Measurements from ENCODE around the gene TXNDC2. TPM values are rescaled to one million over a fixed set of nuclear protein-coding genes. Genes with fewer than 3 reads are reported as not detected.
A peak's percentile ranks its signal among the peaks of the same experiment; 100 is the strongest.

Gene TXNDC2
- total and polyA plus RNA-seq, 9 of the 15 experiments (the other 6 are each of a cell fraction or from before 2014, with no cell fraction given) = 1.2 to 4.9 (median 2.3) TPM

DNA sequence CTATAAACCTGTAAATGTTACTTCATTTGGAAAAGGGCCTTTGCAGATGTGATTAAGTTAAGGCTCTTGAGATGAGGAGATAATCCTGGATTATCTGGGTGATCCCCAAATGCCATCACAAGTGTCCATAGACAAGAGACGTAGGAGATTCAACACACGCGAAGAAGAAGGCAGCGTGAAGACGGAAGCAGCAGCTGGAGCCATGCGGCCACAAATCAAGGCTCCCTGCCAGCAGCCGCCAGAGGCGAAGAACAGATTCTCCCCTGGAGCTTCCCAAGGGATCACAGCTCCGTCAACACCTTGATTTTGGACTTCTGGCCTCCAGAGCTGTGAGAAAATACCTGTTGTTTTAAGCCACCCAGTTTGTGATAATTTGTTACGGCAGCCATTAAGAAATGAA lies 17.1 kb downstream of the TXNDC2 start (continued):
- no peak for TF ChIP-seq KDM5B (IDR thresholded peaks at IDR 0.05; ENCODE audit: insufficient replicate concordance, low read depth, low read length)
- no peak for TF ChIP-seq E2F3 (CRISPR knock-in tag; IDR thresholded peaks at IDR 0.05)
- no peak for TF ChIP-seq ZFPM2 (CRISPR knock-in tag; IDR thresholded peaks at IDR 0.05)
- no peak for TF ChIP-seq BRD4 (IDR thresholded peaks at IDR 0.05)
- no peak for TF ChIP-seq ZNF384 (IDR thresholded peaks at IDR 0.05; ENCODE audit: low read depth, low read length)
- TF ChIP-seq KDM1A (IDR thresholded peaks at IDR 0.05) = no peak

DNA sequence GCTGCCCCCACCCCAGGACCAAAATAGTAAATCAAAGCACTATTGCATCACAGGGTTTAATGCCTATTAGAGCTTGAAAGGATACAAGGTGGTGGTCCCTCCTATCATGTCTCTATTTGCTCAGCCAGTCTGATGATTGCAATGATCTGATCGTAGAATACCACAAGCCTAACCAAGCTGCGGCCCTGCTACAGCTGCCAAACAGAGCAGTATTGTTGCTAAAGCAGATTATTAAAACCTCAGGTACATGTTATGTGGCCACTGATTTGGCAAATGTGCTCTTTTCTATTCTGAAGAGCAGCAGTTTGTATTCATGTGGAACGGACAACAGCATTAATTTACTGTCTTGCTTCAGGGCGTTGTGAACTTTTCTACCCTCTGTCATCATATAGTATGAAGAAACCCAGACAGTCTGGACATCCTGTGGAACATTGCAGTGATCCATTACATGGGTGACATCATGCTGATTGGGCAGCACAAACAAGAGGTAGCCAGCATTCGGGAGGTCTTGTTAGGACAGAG lies 19.7 kb downstream of the TXNDC2 start:
- Histone ChIP-seq H3K4me1 (replicated peaks in 1 of 2; ENCODE audit: control insufficient read depth in 2 of 2, insufficient read depth in 2 of 2, low read length in 2 of 2) (peaks cover 11 to 47% of the 10 kb centered on the region in 2 experiments), H3K9ac (ENCODE audit: insufficient read depth in 1 of 2, low read depth in 2 of 2, low read length in 2 of 2) (peak overlapping the region in 1 of 2 experiments; percentile 24; a peak in 2 of 4 replicates), H3K27me3 (ENCODE audit: control insufficient read depth in 2 of 2, insufficient read depth in 2 of 2, low read length in 2 of 2) (no peaks in the 10 kb centered on the region), H3K9me3 (replicated peaks; ENCODE audit: control insufficient read depth, insufficient read depth, low read depth, low read length) (no peaks in the 10 kb centered on the region), H3K9me1 (ENCODE audit: control insufficient read depth, insufficient read depth, low read length) (no peaks in the 10 kb centered on the region), H3K4me3 (no peak overlapping the region), H3K27ac (ENCODE audit: extremely low read depth, low read depth, low read length) (peak overlapping the region; percentile 5; the same call in 2 of the 3 replicates), H3K36me3 (ENCODE audit: control insufficient read depth, insufficient read depth, low read length) (no peaks in the 10 kb centered on the region), H4K20me1 (replicated peaks; ENCODE audit: control insufficient read depth, insufficient read depth, low read length) (no peaks in the 10 kb centered on the region), H3K79me2 (ENCODE audit: control insufficient read depth, insufficient read depth, low read length) (no peaks in the 10 kb centered on the region), H3K4me2 (ENCODE audit: insufficient read depth, low read length) (peak overlapping the region; percentile 53; the same call in 1 of the 2 replicates), H2AFZ (ENCODE audit: low read depth, low read length) (peak overlapping the region; percentile 92)
- 20% methylated on average over 5 of the region's 5 CpGs for WGBS (ENCODE audit: insufficient coverage, low coverage, missing lambda C conversion rate)
- DNase-seq (ENCODE audit: extremely low read depth in 1 of 4, low spot score in 3 of 4) (peak in 1 of 4 experiments; percentile 31), ATAC-seq (peak; percentile 51), FAIRE-seq (peak; percentile 26)
- ChIA-PET POLR2A (interaction anchor here (0.5 to 2.6 kb wide), 9 partner anchors 8 to 285 kb away, joined by 3 to 12 read pairs (median 5); partner anchors contain the start of genes TXNDC2 and VAPA), CTCF (ENCODE audit: low intra/inter-chr PET ratio) (no interaction called here)
- in situ Hi-C loops (cut with MboI) = no loop called here
- intact Hi-C loops (cut with micrococcal nuclease) = no loop called here
- no TSS peak for BruUV-seq (replicated peaks)
- TF ChIP-seq, protein P1, sequence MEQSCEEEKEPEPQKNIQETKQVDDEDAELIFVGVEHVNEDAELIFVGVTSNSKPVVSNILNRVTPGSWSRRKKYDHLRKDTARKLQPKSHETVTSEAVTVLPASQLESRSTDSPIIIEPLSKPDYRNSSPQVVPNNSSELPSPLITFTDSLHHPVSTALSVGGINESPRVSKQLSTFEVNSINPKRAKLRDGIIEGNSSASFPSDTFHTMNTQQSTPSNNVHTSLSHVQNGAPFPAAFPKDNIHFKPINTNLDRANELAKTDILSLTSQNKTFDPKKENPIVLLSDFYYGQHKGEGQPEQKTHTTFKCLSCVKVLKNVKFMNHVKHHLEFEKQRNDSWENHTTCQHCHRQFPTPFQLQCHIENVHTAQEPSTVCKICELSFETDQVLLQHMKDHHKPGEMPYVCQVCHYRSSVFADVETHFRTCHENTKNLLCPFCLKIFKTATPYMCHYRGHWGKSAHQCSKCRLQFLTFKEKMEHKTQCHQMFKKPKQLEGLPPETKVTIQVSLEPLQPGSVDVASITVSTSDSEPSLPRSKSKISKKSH (CRISPR knock-in tag; IDR thresholded peaks at IDR 0.05) = no peak
- TF ChIP-seq RAD21 (CRISPR knock-in tag; conservative IDR thresholded peaks at IDR 0.05 in 1 of 2, IDR thresholded peaks at IDR 0.05 in 1 of 2) (0 out of 4 replicates have a peak, but pooled peaks of 1 of the 2 experiments have one; percentile 3), ATF7 (IDR thresholded peaks at IDR 0.05) (peak; percentile 58; the same call in 1 of the 2 replicates), COPS2 (conservative IDR thresholded peaks at IDR 0.05) (no peak)
- TF ChIP-seq, protein P2, sequence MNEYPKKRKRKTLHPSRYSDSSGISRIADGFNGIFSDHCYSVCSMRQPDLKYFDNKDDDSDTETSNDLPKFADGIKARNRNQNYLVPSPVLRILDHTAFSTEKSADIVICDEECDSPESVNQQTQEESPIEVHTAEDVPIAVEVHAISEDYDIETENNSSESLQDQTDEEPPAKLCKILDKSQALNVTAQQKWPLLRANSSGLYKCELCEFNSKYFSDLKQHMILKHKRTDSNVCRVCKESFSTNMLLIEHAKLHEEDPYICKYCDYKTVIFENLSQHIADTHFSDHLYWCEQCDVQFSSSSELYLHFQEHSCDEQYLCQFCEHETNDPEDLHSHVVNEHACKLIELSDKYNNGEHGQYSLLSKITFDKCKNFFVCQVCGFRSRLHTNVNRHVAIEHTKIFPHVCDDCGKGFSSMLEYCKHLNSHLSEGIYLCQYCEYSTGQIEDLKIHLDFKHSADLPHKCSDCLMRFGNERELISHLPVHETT (CRISPR knock-in tag; conservative IDR thresholded peaks at IDR 0.05 in 1 of 2, IDR thresholded peaks at IDR 0.05 in 1 of 2) = 0 out of 4 replicates have a peak, but pooled peaks of 1 of the 2 experiments have one; percentile 36
- TF ChIP-seq, protein P3, sequence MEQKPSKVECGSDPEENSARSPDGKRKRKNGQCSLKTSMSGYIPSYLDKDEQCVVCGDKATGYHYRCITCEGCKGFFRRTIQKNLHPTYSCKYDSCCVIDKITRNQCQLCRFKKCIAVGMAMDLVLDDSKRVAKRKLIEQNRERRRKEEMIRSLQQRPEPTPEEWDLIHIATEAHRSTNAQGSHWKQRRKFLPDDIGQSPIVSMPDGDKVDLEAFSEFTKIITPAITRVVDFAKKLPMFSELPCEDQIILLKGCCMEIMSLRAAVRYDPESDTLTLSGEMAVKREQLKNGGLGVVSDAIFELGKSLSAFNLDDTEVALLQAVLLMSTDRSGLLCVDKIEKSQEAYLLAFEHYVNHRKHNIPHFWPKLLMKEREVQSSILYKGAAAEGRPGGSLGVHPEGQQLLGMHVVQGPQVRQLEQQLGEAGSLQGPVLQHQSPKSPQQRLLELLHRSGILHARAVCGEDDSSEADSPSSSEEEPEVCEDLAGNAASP (IDR thresholded peaks at IDR 0.05) = no peak

Data from K562 (cell line).